Ishikawa (cell line): Measurements from ENCODE around the gene ZNF444.

Experiments used
- CEBPB ChIP-seq: IDR thresholded peaks from 2 replicates; pipeline ENCODE4 v1.6.1; 2012
- CREB1 ChIP-seq: IDR thresholded peaks from 2 replicates; pipeline ENCODE4 v1.6.1; 2012; ENCODE audit warnings: low read depth
- EGR1 ChIP-seq: IDR thresholded peaks from 2 replicates; pipeline ENCODE4 v1.6.1; 2012
- FOXM1 ChIP-seq: IDR thresholded peaks from 2 replicates; pipeline ENCODE4 v1.6.1; 2012; ENCODE audit warnings: low read depth, borderline replicate concordance
- MAX ChIP-seq: IDR thresholded peaks from 2 replicates; pipeline ENCODE4 v1.6.1; 2012
- NFIC ChIP-seq: IDR thresholded peaks from 2 replicates; pipeline ENCODE4 v1.6.1; 2012
- RAD21 ChIP-seq: IDR thresholded peaks from 2 replicates; pipeline ENCODE4 v1.6.1; 2012; ENCODE audit warnings: low read depth
- REST ChIP-seq: IDR thresholded peaks from 2 replicates; pipeline ENCODE4 v1.6.1; 2012; ENCODE audit warnings: low read depth, mild to moderate bottlenecking
- TAF1 ChIP-seq: IDR thresholded peaks from 2 replicates; pipeline ENCODE4 v1.6.1; 2012; ENCODE audit warnings: low read depth, mild to moderate bottlenecking
- TCF12 ChIP-seq: IDR thresholded peaks from 2 replicates; pipeline ENCODE4 v1.6.1; 2012; ENCODE audit warnings: low read depth
- USF1 ChIP-seq: IDR thresholded peaks from 2 replicates; pipeline ENCODE4 v1.6.1; 2012

- no peak for TF ChIP-seq FOXM1
- TF ChIP-seq REST, result no peak
- no peak for TF ChIP-seq RAD21
- no peak for TF ChIP-seq TCF12
- TF ChIP-seq TAF1, result no peak
- TF ChIP-seq EGR1, result no peak
- no peak for TF ChIP-seq CEBPB
- TF ChIP-seq MAX, result no peak
- TF ChIP-seq USF1, result no peak
- TF ChIP-seq NFIC, result no peak
- no peak for TF ChIP-seq CREB1
Observed at GRCh38 chr19:56138069-56138468, 3.0 kb upstream of the ZNF444 start.
